HepG2 (cell line): ENCODE measurements around the gene GLOD5. TPM values are rescaled to one million over a fixed set of nuclear protein-coding genes. Genes with fewer than 3 reads are reported as not detected.

ENCODE experiments used
- ATAC-seq: fragments of 200-7000 bp; cut with Tn5 transposase; 3 replicates; pipeline ENCODE4 v1.9.1; 2020; ENCODE audit warnings: mild to moderate bottlenecking, moderate library complexity
- BruUV-seq: library from RNA; stranded (reverse); fragments of 400-500 nt; replicated peaks from 2 replicates; lab custom pipeline; 2021; lab: Mats Ljungman, UMichigan
- CTCF ChIA-PET: fragments of 300-600 bp; formaldehyde crosslinking; extraction: SDS; loops from one replicate; lab custom pipeline; 2021; ENCODE audit warnings: low total read pairs, inconsistent platforms, low intra/inter-chr PET ratio; lab: Yijun Ruan, JAX
- POLR2A ChIA-PET: fragments of 350-600 bp; sonication (Branson Sonifier 250); formaldehyde crosslinking; loops from one replicate; lab custom pipeline; 2020; ENCODE audit warnings: antibody characterized with exemption, inconsistent platforms; lab: Yijun Ruan, JAX
- DNase-seq: peaks from one replicate; pipeline ENCODE4 v3.0.0-alpha.2; 2015; ENCODE audit warnings: low spot score
- FAIRE-seq: peaks from 3 replicates; lab custom pipeline; 2011; peaks lifted over from hg19 to GRCh38; lab: Jason Lieb, UNC
- H2AFZ ChIP-seq: one replicate; pipeline ENCODE4 v1.6.1; 2011; ENCODE audit warnings: low read length, inconsistent platforms
- H3K27ac ChIP-seq: fragments of 300-600 bp; 3 replicates; pipeline ENCODE4 v1.8.0; 2011; ENCODE audit warnings: mixed run types, mild to moderate bottlenecking, mixed read lengths, low read length, inconsistent platforms; ENCODE audit not compliant: insufficient read depth; ENCODE audit errors: extremely low read length
- H3K27me3 ChIP-seq, 2 experiments: fragments of 200-600 bp in 1 of 2; 2 replicates in 1 of 2; 3 replicates in 1 of 2; pipeline versions ENCODE4 v1.6.0 to v1.8.0; 2011; ENCODE audit warnings: low read length in 2 of 2, mild to moderate bottlenecking in 2 of 2, moderate library complexity in 2 of 2, inconsistent platforms in 1 of 2; ENCODE audit not compliant: insufficient read depth in 2 of 2, control insufficient read depth in 1 of 2
- H3K36me3 ChIP-seq, 2 experiments: fragments of 200-600 bp in 1 of 2; replicated peaks in 1 of 2; 2 replicates in 1 of 2; 3 replicates in 1 of 2; pipeline versions ENCODE4 v1.5.1 to v1.8.0; 2011; ENCODE audit warnings: low read length in 2 of 2, inconsistent platforms in 1 of 2; ENCODE audit not compliant: insufficient read depth in 2 of 2, control insufficient read depth in 1 of 2
- H3K4me1 ChIP-seq: 2 replicates; pipeline ENCODE4 v1.5.1; 2012; ENCODE audit warnings: low read length, inconsistent platforms; ENCODE audit not compliant: insufficient read depth
- H3K4me2 ChIP-seq: 2 replicates; pipeline ENCODE4 v1.6.0; 2011; ENCODE audit warnings: low read depth, low read length, inconsistent platforms
- H3K4me3 ChIP-seq, 3 experiments: fragments of 200-600 bp in 1 of 3; sonication (generic), shearing (Covaris generic) in 1 of 3; replicated peaks in 1 of 3; 2 replicates each; pipeline ENCODE4 v1.5.1; 2011 to 2016; ENCODE audit warnings: low read length in 3 of 3, inconsistent platforms in 2 of 3, low read depth in 2 of 3, mild to moderate bottlenecking in 2 of 3, control low read depth in 1 of 3, mixed read lengths in 1 of 3; ENCODE audit not compliant: insufficient read depth in 1 of 3
- H3K79me2 ChIP-seq: one replicate; pipeline ENCODE4 v1.6.1; 2011; ENCODE audit warnings: low read length, inconsistent platforms; ENCODE audit not compliant: insufficient read depth
- H3K9ac ChIP-seq: 2 replicates; pipeline ENCODE4 v1.6.0; 2011; ENCODE audit warnings: mild to moderate bottlenecking, low read depth, low read length, inconsistent platforms; ENCODE audit not compliant: insufficient read depth
- H3K9me3 ChIP-seq: 2 replicates; pipeline ENCODE4 v1.5.1; 2012; ENCODE audit warnings: mild to moderate bottlenecking, low read length
- H4K20me1 ChIP-seq: 2 replicates; pipeline ENCODE4 v1.6.0; 2011; ENCODE audit warnings: inconsistent platforms, mild to moderate bottlenecking, low read length, moderate library complexity; ENCODE audit not compliant: insufficient read depth
- AHR ChIP-seq: IDR thresholded peaks from 2 replicates; pipeline ENCODE4 v1.6.1; 2018; ENCODE audit warnings: missing genetic modification reagents, missing compliant biosample characterization
- ARNTL ChIP-seq: sonication (generic); formaldehyde crosslinking; IDR thresholded peaks from 2 replicates; pipeline ENCODE4 v1.4.0; 2020; ENCODE audit warnings: mild to moderate bottlenecking, missing genetic modification reagents
- MAF1 ChIP-seq: sonication (generic); formaldehyde crosslinking; IDR thresholded peaks from 2 replicates; pipeline ENCODE4 v1.5.0; 2020; ENCODE audit warnings: missing genetic modification reagents, borderline replicate concordance
- MTA3 ChIP-seq: sonication (generic); formaldehyde crosslinking; IDR thresholded peaks from 2 replicates; pipeline ENCODE4 v1.4.0; 2020; ENCODE audit warnings: missing genetic modification reagents
- NCOA1 ChIP-seq: sonication (generic); formaldehyde crosslinking; IDR thresholded peaks from 2 replicates; pipeline ENCODE4 v1.9.0; 2021; ENCODE audit warnings: missing genetic modification reagents
- NR2F2 ChIP-seq: IDR thresholded peaks from 2 replicates; pipeline ENCODE4 v1.6.1; 2012; ENCODE audit warnings: low read depth, inconsistent platforms, borderline replicate concordance
- SMAD3 ChIP-seq: sonication (generic); formaldehyde crosslinking; IDR thresholded peaks from 2 replicates; pipeline ENCODE4 v1.4.0; 2020; ENCODE audit warnings: missing genetic modification reagents
- TBX2 ChIP-seq: sonication (generic); formaldehyde crosslinking; IDR thresholded peaks from 2 replicates; pipeline ENCODE4 v1.5.0; 2020; ENCODE audit warnings: missing genetic modification reagents, mild to moderate bottlenecking, borderline replicate concordance
- ZKSCAN1 ChIP-seq: fragments of 150-350 bp; IDR thresholded peaks from 2 replicates; pipeline ENCODE4 v1.6.1; 2014; ENCODE audit warnings: low read length
- ZMAT3 ChIP-seq: sonication (generic); formaldehyde crosslinking; conservative IDR thresholded peaks from 2 replicates; pipeline ENCODE4 v1.7.0; 2021; ENCODE audit warnings: missing genetic modification reagents
- ZNF17 ChIP-seq: sonication (generic); formaldehyde crosslinking; IDR thresholded peaks from 2 replicates; pipeline ENCODE4 v1.5.0; 2020; ENCODE audit warnings: mild to moderate bottlenecking, missing genetic modification reagents
- ZNF225 ChIP-seq: sonication (generic); formaldehyde crosslinking; IDR thresholded peaks from 2 replicates; pipeline ENCODE4 v1.4.0; 2020; ENCODE audit warnings: mild to moderate bottlenecking, missing genetic modification reagents
- ZNF235 ChIP-seq: sonication (generic); formaldehyde crosslinking; IDR thresholded peaks from 2 replicates; pipeline ENCODE4 v1.8.1; 2023; ENCODE audit warnings: mild to moderate bottlenecking, missing genetic modification reagents, borderline replicate concordance
- ZNF432 ChIP-seq: sonication (generic); formaldehyde crosslinking; IDR thresholded peaks from 2 replicates; pipeline ENCODE4 v1.5.0; 2020; ENCODE audit warnings: missing genetic modification reagents, mild to moderate bottlenecking, borderline replicate concordance
- ZNF724P ChIP-seq: sonication (generic); formaldehyde crosslinking; IDR thresholded peaks from 2 replicates; pipeline ENCODE4 v1.8.0; 2022; ENCODE audit warnings: missing genetic modification reagents, borderline replicate concordance
- ZNF749 ChIP-seq: sonication (generic); formaldehyde crosslinking; IDR thresholded peaks from 2 replicates; pipeline ENCODE4 v1.8.0; 2022; ENCODE audit warnings: mild to moderate bottlenecking, missing genetic modification reagents, moderate library complexity, borderline replicate concordance
- WGBS: methylation state at CpG from one replicate; pipeline ENCODE4 v1.1.6; 2017; ENCODE audit warnings: low lambda C conversion rate; 5-methylcytosine and 5-hydroxymethylcytosine counted together
- in situ Hi-C: cut with HindIII; loops from 2 replicates; pipeline ENCODE4 v1.10.0; 2017; ENCODE audit warnings: low pct_unique_long_range_greater_than_20kb; ENCODE audit not compliant: extremely low pct_ligation_motif_present
- intact Hi-C: fragments of 100-400 bp; cut with micrococcal nuclease; formaldehyde crosslinking; loops from one replicate; pipeline ENCODE4 v1.10.0; 2022; ENCODE audit not compliant: unreplicated experiment
- polyA plus RNA-seq, 8 experiments: library from polyadenylated mRNA; depleted of rRNA in 3 of 8; stranded (reverse) in 7 of 8; unstranded in 1 of 8; fragments of >200 nt; fragmentation: Illumina TruSeq in 4 of 8; extraction: Trizol in 4 of 8; gene quantifications; 2 replicates each; pipeline versions ENCODE4 v1.2.1 to v1.2.3, GENCODE V29; 2011 to 2016; ENCODE audit warnings: low read depth in 4 of 8, missing spikeins in 1 of 8, mixed read lengths in 1 of 8; ENCODE audit not compliant: insufficient read depth in 1 of 8
- total RNA-seq, 5 experiments: library from RNA; depleted of rRNA; stranded (reverse); fragments of >200 nt; fragmentation: Illumina TruSeq; extraction: Trizol; gene quantifications; 2 replicates each; pipeline ENCODE4 v1.2.3, GENCODE V29; 2016; ENCODE audit warnings: low read depth in 1 of 5
- TF ChIP-seq, protein P1 (sequence below): sonication (generic); formaldehyde crosslinking; IDR thresholded peaks from 2 replicates; pipeline ENCODE4 v1.4.0; 2020; ENCODE audit warnings: mild to moderate bottlenecking, missing genetic modification reagents
- TF ChIP-seq, protein P2 (sequence below): sonication (generic); formaldehyde crosslinking; IDR thresholded peaks from 2 replicates; pipeline ENCODE4 v1.9.0; 2022; ENCODE audit warnings: missing genetic modification reagents, mild to moderate bottlenecking, borderline replicate concordance

GLOD5 gene
- total and polyA plus RNA-seq, 2 of the 13 experiments (the other 11 are each of a cell fraction or from before 2014, with no cell fraction given): 0.93 to 1.3 TPM

DNA sequence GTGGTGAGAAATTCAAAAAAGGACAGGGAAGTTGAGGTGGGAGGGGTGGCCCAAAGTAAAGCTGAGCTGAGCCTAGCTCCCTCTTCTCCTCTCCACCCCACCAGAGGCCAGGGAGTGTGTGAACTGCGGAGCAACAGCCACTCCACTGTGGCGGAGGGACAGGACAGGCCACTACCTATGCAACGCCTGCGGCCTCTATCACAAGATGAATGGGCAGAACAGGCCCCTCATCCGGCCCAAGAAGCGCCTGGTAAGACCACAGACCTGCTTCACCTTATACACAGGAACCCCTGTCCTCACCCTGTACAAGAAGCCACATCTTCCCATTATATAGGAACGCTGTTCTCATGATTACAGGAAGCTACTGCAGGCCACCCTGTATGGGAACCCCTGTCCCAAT, 30.7 kb downstream of the GLOD5 start (continued):
- no peak for TF ChIP-seq ARNTL (CRISPR knock-in tag)
- TF ChIP-seq TBX2: no peak
- no peak for TF ChIP-seq ZKSCAN1
- no peak for TF ChIP-seq ZNF432 (CRISPR knock-in tag)
- no peak for TF ChIP-seq NCOA1 (CRISPR knock-in tag)
- TF ChIP-seq ZNF235 (CRISPR knock-in tag): no peak
- TF ChIP-seq ZNF724P: no peak
- no peak for TF ChIP-seq MAF1 (CRISPR knock-in tag)

DNA sequence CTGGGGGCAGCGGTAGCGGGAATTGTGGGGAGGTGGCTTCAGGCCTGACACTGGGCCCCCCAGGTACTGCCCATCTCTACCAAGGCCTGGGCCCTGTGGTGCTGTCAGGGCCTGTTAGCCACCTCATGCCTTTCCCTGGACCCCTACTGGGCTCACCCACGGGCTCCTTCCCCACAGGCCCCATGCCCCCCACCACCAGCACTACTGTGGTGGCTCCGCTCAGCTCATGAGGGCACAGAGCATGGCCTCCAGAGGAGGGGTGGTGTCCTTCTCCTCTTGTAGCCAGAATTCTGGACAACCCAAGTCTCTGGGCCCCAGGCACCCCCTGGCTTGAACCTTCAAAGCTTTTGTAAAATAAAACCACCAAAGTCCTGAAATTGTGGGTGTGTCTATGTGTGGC, 32.4 kb downstream of the GLOD5 start:
- no peak for TF ChIP-seq ZNF17 (CRISPR knock-in tag)
- TF ChIP-seq, protein P1, sequence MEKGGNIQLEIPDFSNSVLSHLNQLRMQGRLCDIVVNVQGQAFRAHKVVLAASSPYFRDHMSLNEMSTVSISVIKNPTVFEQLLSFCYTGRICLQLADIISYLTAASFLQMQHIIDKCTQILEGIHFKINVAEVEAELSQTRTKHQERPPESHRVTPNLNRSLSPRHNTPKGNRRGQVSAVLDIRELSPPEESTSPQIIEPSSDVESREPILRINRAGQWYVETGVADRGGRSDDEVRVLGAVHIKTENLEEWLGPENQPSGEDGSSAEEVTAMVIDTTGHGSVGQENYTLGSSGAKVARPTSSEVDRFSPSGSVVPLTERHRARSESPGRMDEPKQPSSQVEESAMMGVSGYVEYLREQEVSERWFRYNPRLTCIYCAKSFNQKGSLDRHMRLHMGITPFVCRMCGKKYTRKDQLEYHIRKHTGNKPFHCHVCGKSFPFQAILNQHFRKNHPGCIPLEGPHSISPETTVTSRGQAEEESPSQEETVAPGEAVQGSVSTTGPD (CRISPR knock-in tag): no peak
- TF ChIP-seq ZNF749 (CRISPR knock-in tag): no peak
- no peak for TF ChIP-seq ZNF225 (CRISPR knock-in tag)
- no peak for TF ChIP-seq NR2F2
- TF ChIP-seq MTA3: no peak
- TF ChIP-seq SMAD3 (CRISPR knock-in tag): no peak
- no peak for TF ChIP-seq AHR (CRISPR knock-in tag)
- TF ChIP-seq, protein P2, sequence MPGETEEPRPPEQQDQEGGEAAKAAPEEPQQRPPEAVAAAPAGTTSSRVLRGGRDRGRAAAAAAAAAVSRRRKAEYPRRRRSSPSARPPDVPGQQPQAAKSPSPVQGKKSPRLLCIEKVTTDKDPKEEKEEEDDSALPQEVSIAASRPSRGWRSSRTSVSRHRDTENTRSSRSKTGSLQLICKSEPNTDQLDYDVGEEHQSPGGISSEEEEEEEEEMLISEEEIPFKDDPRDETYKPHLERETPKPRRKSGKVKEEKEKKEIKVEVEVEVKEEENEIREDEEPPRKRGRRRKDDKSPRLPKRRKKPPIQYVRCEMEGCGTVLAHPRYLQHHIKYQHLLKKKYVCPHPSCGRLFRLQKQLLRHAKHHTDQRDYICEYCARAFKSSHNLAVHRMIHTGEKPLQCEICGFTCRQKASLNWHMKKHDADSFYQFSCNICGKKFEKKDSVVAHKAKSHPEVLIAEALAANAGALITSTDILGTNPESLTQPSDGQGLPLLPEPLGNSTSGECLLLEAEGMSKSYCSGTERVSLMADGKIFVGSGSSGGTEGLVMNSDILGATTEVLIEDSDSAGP (CRISPR knock-in tag): no peak
- no peak for TF ChIP-seq ZMAT3 (CRISPR knock-in tag)
- POLR2A ChIA-PET: no interaction called here
- WGBS: 100% methylated on average over 1 of the region's 4 CpGs
- H4K20me1 ChIP-seq: no peaks in the 10 kb centered on the region
- H3K4me3 ChIP-seq: no peak overlapping the region
- no peak overlapping the region for H2AFZ ChIP-seq
- peaks cover 38% of the 10 kb centered on the region for H3K4me1 ChIP-seq
- no peaks in the 10 kb centered on the region for H3K9me3 ChIP-seq
- no peak overlapping the region for H3K9ac ChIP-seq
- H3K79me2 ChIP-seq: no peaks in the 10 kb centered on the region
- no TSS peak for BruUV-seq
- H3K36me3 ChIP-seq: no peaks in the 10 kb centered on the region
- DNase-seq: no peak
- in situ Hi-C loops (no loop called here), intact Hi-C loops (no loop called here)
- no peak for FAIRE-seq
- no peak overlapping the region for H3K27ac ChIP-seq
- H3K27me3 ChIP-seq: no peaks in the 10 kb centered on the region
- H3K4me2 ChIP-seq: no peak overlapping the region
- ATAC-seq: no peak
- CTCF ChIA-PET: no interaction called here
